Glomerular endothelial cell (primary cell): ENCODE measurements around the gene AQP9. TPM values are rescaled to one million over a fixed set of nuclear protein-coding genes. Genes with fewer than 3 reads are reported as not detected.

ENCODE experiments used
- DNase-seq: peaks from one replicate; pipeline ENCODE4 v3.0.0-alpha.2; 2011; ENCODE audit warnings: low read depth, low spot score; ENCODE audit errors: extremely low read depth
- total RNA-seq: library from RNA; depleted of rRNA; stranded (reverse); fragments of >200 nt; gene quantifications from 2 replicates; pipeline ENCODE4 v1.2.3, GENCODE V29; 2015

The AQP9 gene
- total RNA-seq, 1 donor from 2014 or later: not detected

DNA sequence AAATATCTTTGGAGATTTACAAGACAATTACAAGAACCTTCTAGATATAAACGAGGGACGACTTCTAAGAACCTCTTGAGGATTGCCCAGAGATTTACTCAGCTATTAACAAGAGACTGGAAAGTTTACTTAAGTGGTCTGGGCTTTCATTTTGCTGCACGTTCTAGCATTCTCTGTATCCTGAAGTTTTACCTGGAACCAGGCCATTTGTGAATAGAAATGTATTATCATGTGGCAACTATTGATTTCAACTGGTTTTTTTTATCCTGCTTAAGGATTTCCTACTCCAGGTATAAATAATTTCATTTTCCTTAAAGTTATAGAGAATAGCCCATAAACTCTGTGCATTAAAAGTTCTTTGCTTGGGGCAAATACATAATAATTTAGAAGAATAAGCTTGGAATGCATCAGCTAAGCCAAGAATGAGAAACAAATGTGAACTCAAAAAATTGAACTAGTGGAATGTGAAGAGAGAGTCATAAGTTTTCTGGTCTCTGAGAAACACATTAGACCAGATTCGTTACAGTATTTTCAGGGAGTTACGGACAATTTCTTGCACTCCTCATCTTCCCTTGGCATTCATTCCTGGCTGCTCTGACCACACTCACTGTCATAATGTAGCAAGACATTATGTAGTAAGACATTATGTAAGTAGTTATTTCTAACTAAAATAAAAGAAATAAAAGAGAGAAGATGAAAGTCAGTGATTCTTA is 1.3 kb downstream of the AQP9 start:
- no peak for DNase-seq

GRCh38 chr15:58139989-58140522 is 1.9 kb downstream of the AQP9 start:
- no peak for DNase-seq

DNA sequence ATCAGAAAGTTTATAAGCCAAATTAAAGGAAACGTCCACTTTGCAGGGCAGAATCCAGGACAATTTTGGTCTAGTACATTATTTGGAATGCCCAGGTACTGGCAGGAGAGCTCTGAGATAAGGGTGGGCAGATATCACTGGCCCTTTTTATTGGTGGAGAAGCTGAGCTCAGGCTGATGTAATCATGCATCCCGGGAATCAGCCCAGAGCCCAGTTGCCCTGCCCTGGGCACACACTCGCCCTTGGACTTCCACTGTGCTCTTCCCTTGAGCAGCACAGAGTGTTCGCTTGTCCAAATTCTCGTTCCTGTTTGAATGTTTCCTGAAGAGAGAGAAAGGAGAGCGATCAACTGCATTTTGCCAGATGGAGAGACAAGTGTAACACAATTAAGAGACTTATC is 3.7 kb downstream of the AQP9 start:
- no peak for DNase-seq

DNA sequence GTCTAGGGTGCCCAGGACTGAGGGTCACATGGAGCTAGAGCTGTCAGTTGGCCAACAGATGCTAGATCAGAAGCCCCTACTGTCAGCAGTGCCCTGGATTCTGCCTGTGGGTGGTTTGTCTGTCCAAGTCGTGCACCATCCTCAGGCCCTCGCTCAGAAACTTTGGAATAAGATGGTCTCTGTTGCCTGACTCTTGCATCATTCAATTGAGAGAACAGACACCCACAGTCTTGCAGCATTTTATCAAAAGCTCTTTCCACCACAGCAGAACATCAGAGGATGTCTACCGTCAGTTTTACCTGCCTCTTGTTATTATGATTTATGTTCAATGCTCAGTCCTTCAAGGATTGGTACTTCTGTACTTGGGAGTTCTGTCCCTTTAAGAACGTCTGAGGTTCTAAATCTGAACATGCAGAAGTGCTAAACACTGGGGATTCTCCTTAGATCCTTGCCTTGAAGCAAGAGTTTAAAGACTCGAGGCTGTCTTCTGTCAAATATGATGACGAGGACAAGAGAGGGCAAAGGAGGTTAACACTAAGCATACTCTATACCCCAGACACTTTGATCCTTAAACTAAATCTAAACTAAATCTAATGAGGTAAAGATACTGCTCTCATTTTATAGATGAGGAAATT is 4.8 kb downstream of the AQP9 start:
- DNase-seq: no peak

- no peak for DNase-seq
Observed at GRCh38 chr15:58145606-58146005, 7.4 kb downstream of the AQP9 start.

DNA sequence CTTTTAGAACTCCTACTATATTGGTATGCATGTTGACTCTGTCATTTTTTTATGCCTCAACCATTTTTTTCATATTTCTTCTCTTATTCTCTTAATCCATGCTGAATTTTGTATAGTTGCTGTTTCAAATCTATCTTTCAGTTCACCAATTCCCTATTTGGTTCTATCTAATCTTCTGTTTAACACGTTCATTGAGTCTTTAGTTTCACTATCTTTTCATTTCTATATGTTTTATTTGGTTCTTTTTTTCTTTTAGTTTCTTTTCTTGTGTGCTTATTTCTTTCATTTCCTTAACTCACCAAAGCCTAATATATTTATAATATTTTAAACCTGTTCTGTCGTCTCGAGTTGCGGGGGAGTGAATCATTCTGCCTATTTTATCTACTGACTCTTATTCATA is 8.0 kb downstream of the AQP9 start:
- no peak for DNase-seq

DNA sequence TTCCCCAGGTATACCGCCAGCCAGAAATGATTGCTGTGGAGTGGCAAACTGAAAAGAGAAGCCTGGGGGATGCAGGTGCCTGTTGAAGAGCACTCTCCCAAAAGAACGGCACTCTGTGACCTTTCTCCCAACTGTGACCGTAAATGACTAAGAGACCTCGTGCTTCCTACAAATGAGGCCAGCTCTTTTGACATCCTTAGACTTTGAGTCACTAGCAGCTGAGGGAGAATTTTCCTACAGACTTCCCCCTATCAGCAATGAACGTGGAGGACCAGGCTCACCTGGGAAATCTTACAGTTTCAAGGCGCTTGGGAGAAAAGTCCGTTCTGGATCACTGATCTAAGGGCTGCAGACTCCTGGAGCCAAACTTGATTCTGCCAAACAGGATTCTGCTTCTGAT is 8.6 kb downstream of the AQP9 start:
- no peak for DNase-seq

GRCh38 chr15:58147171-58147611 is 9.0 kb downstream of the AQP9 start:
- DNase-seq: no peak

GRCh38 chr15:58148120-58148519 is 9.9 kb downstream of the AQP9 start:
- DNase-seq: no peak

GRCh38 chr15:58148633-58149445 is 10.7 kb downstream of the AQP9 start:
- DNase-seq: no peak

DNA sequence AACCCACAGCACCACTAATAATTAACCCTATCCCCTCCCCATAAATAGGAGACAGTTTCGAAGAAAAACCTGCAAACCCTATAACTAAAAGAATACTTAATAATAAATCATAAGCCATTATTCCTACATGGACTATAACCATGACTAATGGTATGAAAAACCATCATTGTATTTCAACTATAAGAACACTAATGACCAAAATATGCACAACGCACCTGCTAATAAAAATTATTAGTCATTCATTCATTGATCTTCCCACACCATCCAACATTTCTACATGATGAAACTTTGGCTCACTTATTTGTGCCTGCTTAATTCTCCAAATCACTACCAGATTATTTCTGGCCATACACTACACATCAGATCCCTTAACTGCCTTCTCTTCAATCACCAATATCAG is 16.6 kb downstream of the AQP9 start:
- no peak for DNase-seq

DNA sequence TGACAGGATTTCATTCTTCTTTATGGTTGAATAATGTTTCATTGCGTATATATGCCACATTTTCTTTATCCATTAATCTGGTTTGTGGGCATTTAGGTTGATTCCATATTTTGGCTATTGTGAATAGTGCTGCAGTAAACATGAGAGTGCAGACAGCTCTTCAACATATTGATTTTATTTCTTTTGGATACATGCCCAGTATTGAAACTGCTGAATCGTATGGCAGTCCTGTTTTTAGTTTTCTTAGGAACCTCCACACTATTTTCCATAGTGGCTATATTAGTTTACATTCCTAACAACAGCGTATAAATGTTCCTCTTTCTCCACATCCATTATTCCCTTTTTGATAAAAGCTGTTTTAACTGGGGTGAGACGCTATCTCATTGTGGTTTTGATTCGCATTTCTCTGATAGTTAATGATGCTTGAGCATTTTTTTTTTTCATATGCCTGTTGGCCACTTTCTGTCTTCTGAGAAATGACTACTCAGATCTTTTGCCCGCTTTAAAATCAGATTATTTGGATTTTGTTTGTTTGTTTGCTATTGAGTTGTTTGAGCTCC is 21.7 kb downstream of the AQP9 start:
- no peak for DNase-seq

GRCh38 chr15:58161436-58161930 is 23.3 kb downstream of the AQP9 start:
- DNase-seq: no peak

GRCh38 chr15:58163985-58164384 is 25.8 kb downstream of the AQP9 start:
- DNase-seq: no peak

GRCh38 chr15:58164926-58165325 is 26.7 kb downstream of the AQP9 start:
- no peak for DNase-seq

GRCh38 chr15:58165661-58166060 is 27.5 kb downstream of the AQP9 start:
- no peak for DNase-seq

DNA sequence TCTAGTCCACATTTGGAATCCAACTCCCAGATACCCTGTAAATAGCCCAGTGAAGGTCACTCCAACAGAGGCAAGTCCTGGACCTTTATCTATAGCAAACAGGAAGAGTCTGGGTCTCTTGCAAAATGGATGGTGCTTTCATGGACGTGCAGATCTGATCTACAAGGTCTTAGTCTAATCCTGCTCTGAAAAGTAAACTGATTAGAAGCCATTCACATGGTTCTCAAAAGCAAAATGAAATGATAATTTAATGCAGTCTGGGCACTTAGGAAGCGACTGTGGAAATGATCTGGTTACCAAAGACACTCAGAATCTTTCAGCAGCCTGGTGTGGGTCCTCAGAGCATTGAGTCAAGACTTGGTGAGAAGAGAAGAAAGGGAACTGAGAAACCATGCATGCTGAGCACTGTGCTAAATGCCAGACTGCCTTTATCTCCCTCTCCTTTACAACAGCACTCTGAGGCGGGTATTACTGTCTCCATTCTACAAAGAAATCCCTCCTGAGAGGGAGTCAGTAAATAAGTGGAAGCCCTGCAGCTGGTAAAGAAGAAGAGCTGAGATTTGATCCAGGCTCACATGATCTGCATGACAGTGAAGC is 29.0 kb downstream of the AQP9 start:
- DNase-seq: no peak

GRCh38 chr15:58169934-58170333 is 31.8 kb downstream of the AQP9 start:
- DNase-seq: no peak

- no peak for DNase-seq
Observed at GRCh38 chr15:58171476-58172061, 33.4 kb downstream of the AQP9 start.

GRCh38 chr15:58174709-58175108 is 36.5 kb downstream of the AQP9 start:
- no peak for DNase-seq
